Heart left ventricle (tissue), 16 donors: ENCODE data around the gene TOMM5. TPM values are rescaled to one million over a fixed set of nuclear protein-coding genes. Genes with fewer than 3 reads are reported as not detected.

Experiments
- ATAC-seq, 4 donors: fragments of 200-7000 bp; cut with Tn5 transposase; one replicate each; pipeline ENCODE4 v1.9.1; 2020 to 2022; ENCODE audit warnings: moderate library complexity in 4 of 4, mild to moderate bottlenecking in 3 of 4, moderate number of reproducible peaks in 1 of 4
- DNase-seq, 5 donors: peaks; one replicate each; pipeline ENCODE4 v3.0.0-alpha.2; 2020
- H3K27ac ChIP-seq, 12 donors: fragments of 200-600 bp; sonication (generic) in 4 of 12; one replicate each; pipeline versions ENCODE4 v1.5.0 to v1.8.0; 2016 to 2022; ENCODE audit warnings: mild to moderate bottlenecking in 2 of 12
- H3K27me3 ChIP-seq, 9 donors: fragments of 200-600 bp; sonication (generic) in 2 of 9; one replicate each; pipeline versions ENCODE4 v1.5.1 to v1.8.0; 2016 to 2022; ENCODE audit warnings: mild to moderate bottlenecking in 3 of 9
- H3K36me3 ChIP-seq, 9 donors: fragments of 200-600 bp; sonication (generic) in 2 of 9; one replicate each; pipeline versions ENCODE4 v1.5.0 to v1.8.0; 2018 to 2022; ENCODE audit warnings: mild to moderate bottlenecking in 2 of 9
- H3K4me1 ChIP-seq, 12 donors: fragments of 200-600 bp; sonication (generic) in 4 of 12; one replicate each; pipeline versions ENCODE4 v1.5.0 to v1.8.0; 2016 to 2022; ENCODE audit warnings: mild to moderate bottlenecking in 3 of 12
- H3K4me3 ChIP-seq, 12 donors: fragments of 200-600 bp; sonication (generic) in 4 of 12; one replicate each; pipeline versions ENCODE4 v1.5.0 to v1.8.0; 2017 to 2022; ENCODE audit warnings: mild to moderate bottlenecking in 9 of 12, moderate library complexity in 4 of 12
- H3K9me3 ChIP-seq, 12 donors: fragments of 200-600 bp; sonication (generic) in 4 of 12; one replicate each; pipeline versions ENCODE4 v1.5.0 to v1.8.0; 2016 to 2022; ENCODE audit warnings: mild to moderate bottlenecking in 1 of 12
- POLR2A ChIP-seq, 2 donors: fragments of 450-650 bp; IDR thresholded peaks; one replicate each; pipeline ENCODE4 v1.6.1; 2017; ENCODE audit warnings: antibody characterized with exemption in 2 of 2, mild to moderate bottlenecking in 2 of 2, moderate library complexity in 2 of 2
- WGBS, 4 donors: extraction: QIAGEN DNeasy Blood & Tissue Kit in 2 of 4; methylation state at CpG; one replicate each; pipeline versions ENCODE4 v1.1.5 to v1.1.7; 2013 to 2018; 5-methylcytosine and 5-hydroxymethylcytosine counted together
- intact Hi-C, 10 donors: fragments of 100-400 bp; cut with DNase I; formaldehyde crosslinking; loops; one replicate each; pipeline versions ENCODE4 v1.11.1 to v1.14.2; 2022
- polyA plus RNA-seq, 2 donors: library from polyadenylated mRNA; stranded (reverse); fragments of 200-250 nt; gene quantifications; one replicate each; pipeline ENCODE4 v1.2.3, GENCODE V29; 2013
- total RNA-seq, 9 donors: library from RNA; depleted of rRNA in 2 of 9; stranded (reverse); fragments of >200 nt in 2 of 9; fragmentation: NEBNext Ultra II Directional in 3 of 9; extraction: Animal tissue kit (Norgen Biotek cat#: 25700) in 3 of 9; gene quantifications; one replicate each; pipeline versions ENCODE4 v1.1.0 to v1.2.4, GENCODE V29; 2016 to 2023
- TF ChIP-seq, protein P1 (sequence below), 12 donors: fragments of 200-600 bp; sonication (generic) in 4 of 12; IDR thresholded peaks; one replicate each; pipeline versions ENCODE4 v1.5.0 to v1.8.0; 2018 to 2022; ENCODE audit warnings: antibody characterized with exemption in 12 of 12, mild to moderate bottlenecking in 5 of 12
- donor health status: ischemic (EF 13 %, LVEDD 7.1; RV severe dilation, severe dysfunction).
- donor health status: healthy with polysubstance abuse.
- donor health status: DM: no; HTN: yes; CAD: no.
- donor health status: DM: no; HTN: no; CAD: no.
- donor health status: ischemic (EF 25% LVEDD 6.9; RV normal size, moderate dysfunction).
- donor health status: ischemic (EF 25% LVEDD 5.7; RV mildly dilated, moderate dysfunction).
- donor health status: healthy.
- donor health status: DM: yes; HTN: yes; CAD: no.
- donor health status: ischemic (EF 35%, LVEDD 5.7; RV mildly dilated, moderate dysfunction).
- donor health status: nonischemic (EF 11% LVEDD 7.7; RV severe dilation, severe dysfunction).
- donor health status: DM: yes; HTN: yes; CAD: no.
- donor health status: PGD.
- donor health status: ischemic (EF 29% LVEDD 5.4; RV normal size, mild dysfunction).
- donor health status: nonischemic (EF 23%, LVEDD 6.1; RV moderate dilation, normal function).

TOMM5 gene
- total and polyA plus RNA-seq, 11 donors, result 39.7 to 139 (median 50.4) TPM

- WGBS, 4 donors, result 77 to 88% (median 81%) methylated on average over 2 of the region's 2 CpGs
These were observed 24.8 kb upstream of the TOMM5 start for GRCh38 chr9:37617161-37617560.

DNA sequence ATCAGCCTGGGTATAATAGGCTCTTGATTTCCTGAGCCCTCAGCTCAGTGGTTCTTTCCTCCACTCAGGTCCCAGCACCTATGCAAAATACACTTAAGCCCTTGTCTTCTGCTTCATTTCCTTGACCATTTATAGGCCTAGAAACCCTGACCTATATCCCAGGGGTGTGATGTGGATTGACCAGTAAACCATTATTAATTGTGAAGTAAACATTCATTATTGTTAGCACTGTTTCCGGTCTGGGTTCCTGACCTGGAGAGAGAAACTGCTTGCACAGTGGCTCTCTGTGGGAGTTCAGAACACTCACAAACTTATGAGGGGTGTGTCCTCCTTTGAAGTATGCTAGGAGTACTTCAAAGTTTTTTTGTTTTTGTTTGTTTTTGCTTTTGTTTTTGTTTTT, 19.6 kb upstream of the TOMM5 start:
- intact Hi-C loops, result no loop called here
- Histone ChIP-seq H3K36me3 (no peaks in the 10 kb centered on the region), H3K27ac (no peak overlapping the region), H3K4me3 (no peak overlapping the region), H3K4me1 (no peaks in the 10 kb centered on the region), H3K27me3 (peaks cover 0 to 6% (median 0%) of the 10 kb centered on the region in 9 donors), H3K9me3 (no peaks in the 10 kb centered on the region)
- no peak for DNase-seq
- no peak for ATAC-seq
- WGBS, 4 donors, result 56 to 83% (median 79%) methylated on average over 1 of the region's 1 CpG
- TF ChIP-seq, protein P1, sequence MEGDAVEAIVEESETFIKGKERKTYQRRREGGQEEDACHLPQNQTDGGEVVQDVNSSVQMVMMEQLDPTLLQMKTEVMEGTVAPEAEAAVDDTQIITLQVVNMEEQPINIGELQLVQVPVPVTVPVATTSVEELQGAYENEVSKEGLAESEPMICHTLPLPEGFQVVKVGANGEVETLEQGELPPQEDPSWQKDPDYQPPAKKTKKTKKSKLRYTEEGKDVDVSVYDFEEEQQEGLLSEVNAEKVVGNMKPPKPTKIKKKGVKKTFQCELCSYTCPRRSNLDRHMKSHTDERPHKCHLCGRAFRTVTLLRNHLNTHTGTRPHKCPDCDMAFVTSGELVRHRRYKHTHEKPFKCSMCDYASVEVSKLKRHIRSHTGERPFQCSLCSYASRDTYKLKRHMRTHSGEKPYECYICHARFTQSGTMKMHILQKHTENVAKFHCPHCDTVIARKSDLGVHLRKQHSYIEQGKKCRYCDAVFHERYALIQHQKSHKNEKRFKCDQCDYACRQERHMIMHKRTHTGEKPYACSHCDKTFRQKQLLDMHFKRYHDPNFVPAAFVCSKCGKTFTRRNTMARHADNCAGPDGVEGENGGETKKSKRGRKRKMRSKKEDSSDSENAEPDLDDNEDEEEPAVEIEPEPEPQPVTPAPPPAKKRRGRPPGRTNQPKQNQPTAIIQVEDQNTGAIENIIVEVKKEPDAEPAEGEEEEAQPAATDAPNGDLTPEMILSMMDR (IDR thresholded peaks at IDR 0.05), result no peak
- TF ChIP-seq POLR2A (IDR thresholded peaks at IDR 0.05), result no peak

More at GRCh38 chr9:37617161-37617560, 24.8 kb upstream of the TOMM5 start:
- Histone ChIP-seq H3K27me3 (no peaks in the 10 kb centered on the region), H3K4me3 (no peak overlapping the region), H3K9me3 (no peaks in the 10 kb centered on the region), H3K36me3 (no peaks in the 10 kb centered on the region), H3K27ac (no peak overlapping the region), H3K4me1 (no peaks in the 10 kb centered on the region)
- TF ChIP-seq POLR2A (IDR thresholded peaks at IDR 0.05), result no peak
- intact Hi-C loops, result no loop called here
- no peak for DNase-seq
- ATAC-seq, result no peak

DNA sequence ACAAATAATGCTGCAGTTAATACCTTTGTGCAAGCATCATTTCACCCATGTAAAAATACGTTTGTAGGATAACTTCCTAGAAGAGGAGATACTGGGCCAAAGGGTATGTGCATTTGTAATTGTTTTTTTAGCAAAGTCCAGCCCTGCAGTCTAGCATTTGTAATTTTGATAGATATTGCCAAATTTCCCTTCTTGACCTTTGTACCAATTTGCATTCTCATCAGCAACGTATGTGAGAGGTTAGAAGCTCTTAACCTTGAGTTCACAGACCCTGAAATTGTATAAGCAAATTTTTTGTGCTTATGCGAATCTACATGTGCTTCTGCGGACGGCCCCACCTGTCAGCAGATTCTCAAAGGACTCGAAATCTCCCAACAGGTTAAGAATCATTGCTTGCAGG, 18.6 kb upstream of the TOMM5 start:
- Histone ChIP-seq H3K9me3 (no peaks in the 10 kb centered on the region), H3K4me1 (no peaks in the 10 kb centered on the region), H3K27ac (no peak overlapping the region), H3K36me3 (no peaks in the 10 kb centered on the region), H3K4me3 (no peak overlapping the region), H3K27me3 (peaks cover 0 to 6% (median 0%) of the 10 kb centered on the region in 9 donors)
- intact Hi-C loops, result no loop called here
- DNase-seq (no peak), ATAC-seq (no peak)
- TF ChIP-seq POLR2A (IDR thresholded peaks at IDR 0.05), result no peak
- TF ChIP-seq, protein P1 (IDR thresholded peaks at IDR 0.05), result no peak
- 73 to 81% (median 75%) methylated on average over 6 of the region's 6 CpGs for WGBS, 4 donors

DNA sequence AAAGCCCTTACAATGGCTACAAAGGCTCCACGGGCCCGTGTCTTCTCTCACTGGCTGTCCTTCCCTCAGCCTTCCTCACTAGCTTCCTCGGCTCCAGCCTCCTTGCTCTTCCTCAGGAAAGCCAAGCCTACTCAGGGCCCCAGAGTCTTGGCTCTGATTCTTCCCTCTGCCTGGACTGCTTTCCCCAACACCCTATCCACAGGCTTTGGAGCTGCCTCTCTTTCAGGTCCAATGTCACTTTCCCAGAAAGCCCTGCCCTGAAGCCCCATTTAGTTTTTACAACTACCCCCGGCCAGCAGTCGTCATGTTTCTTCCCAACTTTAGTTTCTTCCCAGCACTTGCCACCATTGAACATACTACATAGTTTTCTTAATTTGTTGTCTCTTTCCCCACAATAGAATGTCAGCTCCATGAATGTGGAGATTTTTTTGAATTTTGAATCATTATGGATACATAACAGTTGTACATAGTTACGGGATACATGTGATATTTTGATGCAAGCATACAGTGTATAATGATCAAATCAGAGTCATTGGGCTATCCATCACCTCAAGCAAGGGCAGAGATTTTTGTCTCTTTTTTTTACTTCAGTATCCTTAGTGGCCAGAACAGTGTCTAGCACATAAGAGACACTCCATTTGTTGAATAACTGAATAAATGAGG, 17.5 kb upstream of the TOMM5 start:
- WGBS, 4 donors, result 65 to 78% (median 72%) methylated on average over 6 of the region's 6 CpGs
- ATAC-seq, result no peak
- intact Hi-C loops, result no loop called here

More for the DNA sequence above, 17.5 kb upstream of the TOMM5 start:
- no peak for TF ChIP-seq POLR2A (IDR thresholded peaks at IDR 0.05)
- TF ChIP-seq, protein P1 (IDR thresholded peaks at IDR 0.05), result no peak
- Histone ChIP-seq H3K36me3 (no peaks in the 10 kb centered on the region), H3K27ac (no peak overlapping the region), H3K9me3 (no peaks in the 10 kb centered on the region), H3K4me1 (no peaks in the 10 kb centered on the region), H3K4me3 (no peak overlapping the region), H3K27me3 (peaks cover 0 to 6% (median 0%) of the 10 kb centered on the region in 9 donors)
- DNase-seq, result no peak
